Hematopoietic multipotent progenitor cell (in vitro differentiated cells): Measurements from ENCODE around the gene FBXO40. TPM values are rescaled to one million over a fixed set of nuclear protein-coding genes. Genes with fewer than 3 reads are reported as not detected.
A peak's percentile ranks its signal among the peaks of the same experiment; 100 is the strongest.
"Not testable (repeated sequence)": the region's sequence is repeated elsewhere in the genome, so short reads cannot be mapped to it uniquely, and the experiment has no call there.

Source experiments
- DNase-seq, 3 donors: peaks; one replicate each; pipeline ENCODE4 v3.0.0-alpha.2; 2011 to 2015; ENCODE audit warnings: low read depth in 2 of 3, low spot score in 2 of 3
- total RNA-seq: library from RNA; depleted of rRNA; stranded (reverse); fragments of >200 nt; gene quantifications from one replicate; pipeline ENCODE4 v1.2.3, GENCODE V29; 2012

FBXO40 gene, protein sequence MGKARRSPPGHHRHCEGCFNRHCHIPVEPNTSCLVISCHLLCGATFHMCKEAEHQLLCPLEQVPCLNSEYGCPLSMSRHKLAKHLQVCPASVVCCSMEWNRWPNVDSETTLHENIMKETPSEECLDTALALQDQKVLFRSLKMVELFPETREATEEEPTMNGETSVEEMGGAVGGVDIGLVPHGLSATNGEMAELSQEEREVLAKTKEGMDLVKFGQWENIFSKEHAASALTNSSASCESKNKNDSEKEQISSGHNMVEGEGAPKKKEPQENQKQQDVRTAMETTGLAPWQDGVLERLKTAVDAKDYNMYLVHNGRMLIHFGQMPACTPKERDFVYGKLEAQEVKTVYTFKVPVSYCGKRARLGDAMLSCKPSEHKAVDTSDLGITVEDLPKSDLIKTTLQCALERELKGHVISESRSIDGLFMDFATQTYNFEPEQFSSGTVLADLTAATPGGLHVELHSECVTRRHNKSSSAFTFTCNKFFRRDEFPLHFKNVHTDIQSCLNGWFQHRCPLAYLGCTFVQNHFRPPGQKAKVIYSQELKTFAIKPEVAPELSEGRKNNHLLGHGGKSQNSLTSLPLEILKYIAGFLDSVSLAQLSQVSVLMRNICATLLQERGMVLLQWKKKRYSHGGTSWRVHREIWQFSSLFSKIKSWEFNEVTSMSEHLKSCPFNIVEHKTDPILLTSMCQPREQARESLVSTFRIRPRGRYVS
- total RNA-seq, result not detected

DNA sequence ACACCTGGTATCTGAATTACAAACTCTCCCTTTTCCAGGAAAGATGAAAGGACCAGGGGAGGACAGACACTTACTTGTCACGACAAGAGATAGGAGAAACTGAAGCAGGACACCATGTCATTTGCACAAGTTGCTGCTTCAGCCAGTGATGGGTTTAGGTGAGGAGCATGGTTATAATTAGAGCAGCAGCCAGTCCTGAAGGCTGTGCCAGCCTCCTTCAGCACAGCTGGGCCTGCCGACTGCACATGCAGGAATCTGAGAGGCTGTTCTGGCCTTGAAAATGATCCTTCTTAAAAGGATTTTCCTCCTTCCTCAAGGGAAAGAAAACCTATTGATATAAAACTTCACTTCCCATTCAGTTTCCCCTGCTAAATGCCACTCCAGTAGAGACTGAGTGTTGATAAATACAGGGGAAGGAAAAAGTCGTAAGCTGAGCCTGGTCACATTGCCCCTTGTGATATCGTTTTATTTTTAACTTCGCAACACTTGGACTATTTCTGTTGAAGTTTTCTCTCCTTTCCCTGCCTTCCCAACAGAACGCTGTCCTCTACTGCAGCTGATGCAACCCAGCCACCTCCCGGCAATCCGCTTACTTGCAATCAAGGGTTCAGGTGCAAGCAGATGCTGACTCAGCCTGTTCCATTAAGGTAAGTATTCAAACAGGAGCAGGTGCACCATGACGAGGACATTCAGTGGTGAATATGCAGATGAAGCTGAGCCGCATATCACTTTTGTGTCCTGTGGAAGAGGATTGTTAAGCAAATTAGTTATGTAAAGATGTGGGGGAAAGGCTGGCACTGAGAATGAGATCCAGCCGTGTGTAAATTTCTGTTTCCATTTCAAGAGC lies at the start of gene FBXO40:
FBXO40 (plus strand) TSS at position 524 of the 847 bp plus-strand sequence. CDS start 27,197 bp downstream, outside the sequence.
- DNase-seq, result no peak

DNA sequence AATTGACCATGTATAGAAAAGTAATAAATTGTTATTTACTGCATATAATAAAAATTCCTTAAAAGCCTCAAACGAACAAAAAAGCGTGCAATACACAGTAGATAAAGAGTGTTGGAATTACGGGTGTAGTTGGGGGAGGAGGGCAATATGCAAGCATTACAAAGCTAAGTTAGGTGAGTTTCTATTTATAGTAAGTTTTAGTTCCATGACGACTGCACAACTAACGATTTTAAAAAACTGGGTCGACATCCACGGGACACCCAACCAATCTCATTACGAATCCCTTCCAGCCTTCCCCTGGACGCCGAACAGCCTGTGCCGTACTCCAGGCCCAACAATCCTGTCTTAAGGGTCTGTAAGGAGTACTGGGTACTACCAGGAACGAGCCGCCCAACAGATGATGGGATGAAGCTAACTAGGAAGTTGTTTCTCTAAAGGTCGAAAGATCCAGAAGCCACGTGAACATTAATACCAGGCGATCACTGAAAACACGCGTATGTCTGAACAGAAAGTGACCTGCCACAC lies 48.1 kb upstream of the FBXO40 start:
- DNase-seq, result peak in 2 of 3 donors; percentile 1 to 3

DNA sequence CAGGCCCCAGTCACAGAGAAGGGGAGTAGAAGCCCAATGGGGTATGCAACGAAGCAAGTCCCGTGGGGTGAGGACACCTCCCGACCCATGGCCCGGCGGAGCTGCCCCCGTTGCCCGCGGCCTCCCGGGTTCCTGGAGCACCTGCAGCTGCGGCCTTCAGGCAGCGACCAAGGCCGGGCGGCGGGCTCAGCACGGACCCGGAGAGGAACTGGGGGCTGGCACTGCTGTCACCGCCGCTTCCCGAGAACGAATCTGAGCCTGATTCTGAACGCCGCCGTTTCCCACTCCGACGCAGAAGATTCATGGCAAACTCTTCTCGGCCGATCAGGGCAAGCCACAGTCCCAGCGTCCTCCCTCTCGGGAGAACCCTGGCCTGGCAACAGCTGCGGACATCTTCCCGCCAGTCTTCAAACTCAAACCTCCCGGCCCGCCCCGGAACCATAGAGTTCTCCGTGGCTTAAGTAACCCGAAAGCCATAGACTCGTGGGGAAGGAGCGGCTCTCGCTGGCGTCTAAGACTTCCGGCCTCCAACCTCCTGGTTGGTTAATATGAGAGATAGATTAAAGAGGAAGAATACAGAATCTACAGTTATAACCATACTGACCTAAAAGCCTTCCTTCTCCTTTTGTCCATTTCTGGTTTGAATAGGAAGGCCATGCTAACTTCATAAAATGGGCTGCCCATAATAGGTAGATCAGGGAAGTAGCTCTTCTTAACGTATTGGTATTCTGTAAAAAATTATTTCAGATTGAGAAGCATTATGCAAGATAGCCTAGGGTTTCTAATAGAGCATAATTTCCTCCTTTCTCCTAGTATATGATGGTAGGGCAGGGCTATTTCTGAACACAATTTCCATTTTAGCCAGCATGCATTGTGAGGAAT lies 47.4 kb upstream of the FBXO40 start, which contains the start of gene POLQ:
POLQ (minus strand) TSS at position 415 of the 882 bp plus-strand sequence; CDS start at position 304, 111 bp downstream.
- DNase-seq, result peak; percentile 58 to 98 (median 91)

DNA sequence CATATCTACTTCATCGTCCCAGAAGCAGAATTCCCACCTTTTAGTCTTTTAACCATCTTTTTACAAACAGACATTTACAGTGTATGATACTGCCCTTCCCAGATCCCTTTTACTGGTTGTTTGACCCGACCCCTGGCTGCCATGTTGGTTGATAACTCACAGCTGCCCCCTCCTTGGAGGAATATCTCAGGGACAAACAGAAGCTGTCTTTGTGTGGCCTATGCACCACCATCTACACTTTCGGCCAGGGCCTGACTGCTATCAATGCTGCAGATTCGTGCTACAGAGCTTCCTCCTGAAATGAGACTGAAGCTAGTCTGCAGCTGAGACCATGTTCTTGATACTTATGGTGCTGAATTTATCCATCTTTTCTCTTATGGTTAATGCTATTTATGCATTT lies 40.8 kb upstream of the FBXO40 start:
- DNase-seq, result no peak

DNA sequence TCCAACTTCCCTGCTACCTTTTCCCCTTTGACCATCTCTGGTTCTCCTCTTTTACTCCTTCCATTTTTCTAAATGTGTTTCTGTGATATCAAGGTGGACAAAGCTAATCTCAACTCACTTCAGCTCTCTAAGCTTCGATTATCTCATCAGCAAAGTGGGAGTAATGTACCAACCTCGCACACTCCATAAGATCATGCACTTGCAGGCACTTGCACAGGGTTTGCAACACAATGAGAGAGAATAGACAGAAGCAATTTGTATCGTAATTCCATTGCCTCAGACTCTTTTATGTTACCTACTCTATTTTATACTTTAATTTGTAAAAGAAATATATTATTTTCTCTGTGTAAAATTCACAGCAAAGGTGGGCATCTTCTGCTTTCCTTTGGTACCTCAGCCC lies 40.4 kb upstream of the FBXO40 start:
- DNase-seq, result no peak

DNA sequence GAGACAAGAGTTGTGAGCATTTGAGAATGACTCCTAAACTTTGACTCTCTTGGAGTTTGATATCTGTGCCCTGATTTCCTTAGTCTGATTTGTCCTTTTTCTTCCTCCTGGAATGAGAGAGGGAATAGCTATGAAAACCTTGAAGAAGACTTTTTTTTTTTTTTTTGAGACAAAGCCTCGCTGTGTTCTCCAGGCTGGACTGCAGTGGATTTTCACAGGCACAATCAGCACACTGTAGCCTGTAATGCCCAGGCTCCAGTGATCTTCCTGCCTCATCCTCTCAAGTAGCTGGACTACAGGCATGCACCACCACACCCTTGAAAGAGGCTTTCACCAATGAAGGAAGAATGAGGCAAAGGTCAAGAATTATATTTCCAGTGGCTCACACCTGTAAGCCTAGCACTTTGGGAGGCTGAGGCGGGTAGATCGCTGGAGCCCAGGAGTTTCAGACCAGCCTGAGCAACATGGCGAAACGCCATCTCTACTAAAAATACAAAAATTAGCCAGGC lies 35.7 kb upstream of the FBXO40 start:
- DNase-seq, result no peak

DNA sequence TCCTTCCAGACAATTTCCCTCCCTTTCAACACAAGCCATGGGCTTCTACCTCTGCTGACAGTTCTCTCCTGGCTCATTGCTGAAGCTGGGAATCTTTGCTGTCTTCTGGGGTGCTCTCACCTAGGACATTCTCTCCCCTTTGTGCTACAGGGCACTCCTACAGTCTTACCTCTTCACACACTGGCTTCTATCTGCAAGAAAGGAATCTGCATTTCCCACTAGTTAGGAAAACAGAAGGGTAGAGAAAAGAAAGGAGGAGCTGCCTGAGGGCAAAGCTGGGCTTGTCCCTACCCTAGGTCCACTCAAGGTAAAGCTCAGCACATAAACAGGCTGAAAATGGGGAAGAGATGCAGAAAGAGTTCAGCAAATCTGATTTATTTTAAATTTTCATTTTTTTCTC lies 31.0 kb upstream of the FBXO40 start:
- no peak for DNase-seq

DNA sequence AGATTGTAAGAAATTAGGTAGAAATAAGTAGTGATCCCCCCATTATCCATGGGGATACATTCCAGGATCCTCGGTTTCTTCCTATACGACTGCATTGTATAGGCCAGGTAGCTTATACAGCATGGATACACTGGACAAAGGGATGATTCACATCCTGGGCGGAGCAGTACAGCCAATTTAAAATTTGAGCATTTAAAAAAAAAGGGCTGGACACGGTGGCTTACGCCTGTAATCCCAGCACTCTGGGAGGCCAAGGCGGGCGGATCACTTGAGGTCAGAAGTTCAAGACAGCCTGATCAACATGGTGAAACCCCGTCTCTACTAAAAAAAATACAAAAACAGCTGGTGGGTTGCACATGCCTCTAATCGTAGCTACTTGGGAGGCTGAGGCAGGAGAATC lies 26.4 kb upstream of the FBXO40 start:
- DNase-seq, result no peak

DNA sequence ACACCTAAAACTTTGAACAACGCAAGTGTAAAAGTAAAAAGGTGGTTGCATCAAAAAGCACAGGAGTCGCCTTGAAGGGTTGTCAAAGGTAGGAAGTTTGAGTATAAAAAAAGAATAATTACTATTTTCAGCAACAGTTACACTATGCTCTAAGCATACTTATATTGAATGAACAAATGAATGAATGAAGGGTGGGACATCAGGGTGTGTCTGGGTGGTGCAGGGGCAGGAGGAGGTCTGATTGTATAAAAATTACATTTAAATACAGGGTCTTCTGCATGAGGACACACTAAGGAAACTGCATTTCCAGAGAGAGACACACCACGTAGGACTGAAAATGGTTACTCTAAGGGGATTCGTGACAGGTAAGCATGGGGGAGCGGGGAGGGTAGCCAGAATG lies 25.5 kb upstream of the FBXO40 start, which contains the start of gene ARGFX:
ARGFX (plus strand) TSS at position 301 of the 400 bp plus-strand sequence. CDS start 2,765 bp downstream, outside the sequence.
- no peak for DNase-seq

DNA sequence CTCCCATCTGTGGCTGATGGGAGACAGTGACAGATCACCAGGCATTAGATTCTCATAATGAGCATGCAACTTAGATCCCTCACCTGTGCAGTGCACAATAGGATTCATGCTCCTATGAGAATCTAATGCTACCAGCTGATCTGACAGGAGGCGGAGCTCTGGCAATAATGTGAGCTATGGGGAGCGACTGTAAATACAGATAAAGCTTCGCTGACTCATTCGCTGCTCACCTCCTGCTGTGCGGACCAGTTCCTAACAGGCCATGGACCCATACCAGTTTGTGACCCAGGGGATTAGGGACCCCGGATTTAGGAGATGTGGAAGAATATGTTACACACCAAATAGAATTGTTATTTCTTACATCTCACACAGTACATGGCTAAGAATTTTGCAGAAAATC lies 18.7 kb upstream of the FBXO40 start:
- DNase-seq, result no peak

DNA sequence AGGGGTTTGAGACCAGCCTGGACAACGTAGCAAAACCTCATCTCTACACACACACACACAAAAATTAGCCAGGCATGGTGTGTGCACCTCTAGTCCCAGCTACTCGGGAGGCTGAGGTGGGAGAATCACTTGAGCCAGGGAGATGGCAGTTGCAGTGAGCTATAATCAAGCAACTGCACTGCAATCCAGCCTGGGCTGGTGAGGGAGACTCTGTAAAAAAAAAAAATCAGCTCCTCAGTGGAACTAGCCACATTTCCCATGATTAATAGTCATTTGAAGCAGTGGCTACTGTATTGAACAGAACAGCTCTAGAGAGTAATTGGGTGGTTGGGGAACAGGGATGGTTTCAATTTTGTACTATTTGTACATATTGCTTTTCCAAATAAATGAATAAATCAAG lies 11.5 kb upstream of the FBXO40 start:
- DNase-seq, result no peak

DNA sequence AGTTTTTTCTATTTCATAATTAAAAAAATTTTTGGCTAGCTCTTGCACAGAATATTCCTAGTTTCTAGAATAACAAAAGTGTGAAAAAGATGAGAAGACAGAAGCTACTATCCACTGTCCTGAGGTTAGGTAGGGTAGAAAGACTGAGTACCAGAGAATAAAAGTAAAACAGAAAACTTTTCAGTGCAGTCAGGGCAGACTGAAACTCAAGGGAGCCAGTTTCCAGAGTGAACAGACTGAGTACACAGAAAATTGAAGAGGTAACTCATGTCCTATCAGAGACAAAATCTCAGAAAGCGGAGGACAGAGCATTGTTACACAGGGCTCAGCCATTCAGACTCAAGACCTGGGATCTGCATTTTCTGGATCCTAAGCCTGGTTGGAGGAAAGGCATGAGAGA lies 8.8 kb upstream of the FBXO40 start:
- DNase-seq, result no peak

DNA sequence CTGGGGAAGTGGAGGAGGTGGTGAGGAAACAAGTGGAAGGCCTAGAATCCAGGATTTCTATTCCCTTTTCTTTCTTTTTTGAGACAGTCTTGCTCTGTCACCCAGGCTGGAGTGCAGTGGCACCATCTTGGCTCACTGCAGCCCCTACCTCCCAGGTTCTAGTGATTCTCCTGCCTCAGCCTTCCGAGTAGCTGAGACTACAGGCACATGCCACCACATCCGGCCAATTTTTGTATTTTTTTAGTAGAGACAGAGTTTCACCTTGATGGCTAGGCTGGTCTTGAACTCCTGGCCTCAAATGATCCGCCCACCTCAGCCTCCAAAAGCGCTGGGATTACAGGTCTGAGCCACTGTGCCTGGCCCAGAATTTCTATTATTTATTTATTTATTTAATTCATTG lies 627 bp downstream of the FBXO40 start:
- not testable (repeated sequence) for DNase-seq

DNA sequence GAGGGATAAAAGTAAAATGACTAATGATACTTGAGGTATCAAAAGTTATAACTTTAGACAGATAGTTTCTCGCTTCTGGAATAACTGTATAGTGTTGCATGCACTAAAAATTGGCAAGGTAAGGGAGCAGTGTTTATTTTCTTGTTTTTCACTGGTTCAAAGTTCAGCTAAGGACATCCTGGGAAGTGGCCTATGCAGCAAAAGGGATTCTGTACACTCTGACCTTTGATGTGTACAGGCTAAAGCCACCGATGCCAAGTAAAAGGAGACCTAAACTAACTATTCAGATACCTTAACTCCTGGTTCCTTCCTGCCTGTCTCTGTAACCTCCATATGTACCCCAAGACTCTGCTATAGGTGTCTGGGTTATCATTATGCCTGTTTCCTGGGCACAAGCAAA lies 1.7 kb downstream of the FBXO40 start:
- DNase-seq, result no peak

DNA sequence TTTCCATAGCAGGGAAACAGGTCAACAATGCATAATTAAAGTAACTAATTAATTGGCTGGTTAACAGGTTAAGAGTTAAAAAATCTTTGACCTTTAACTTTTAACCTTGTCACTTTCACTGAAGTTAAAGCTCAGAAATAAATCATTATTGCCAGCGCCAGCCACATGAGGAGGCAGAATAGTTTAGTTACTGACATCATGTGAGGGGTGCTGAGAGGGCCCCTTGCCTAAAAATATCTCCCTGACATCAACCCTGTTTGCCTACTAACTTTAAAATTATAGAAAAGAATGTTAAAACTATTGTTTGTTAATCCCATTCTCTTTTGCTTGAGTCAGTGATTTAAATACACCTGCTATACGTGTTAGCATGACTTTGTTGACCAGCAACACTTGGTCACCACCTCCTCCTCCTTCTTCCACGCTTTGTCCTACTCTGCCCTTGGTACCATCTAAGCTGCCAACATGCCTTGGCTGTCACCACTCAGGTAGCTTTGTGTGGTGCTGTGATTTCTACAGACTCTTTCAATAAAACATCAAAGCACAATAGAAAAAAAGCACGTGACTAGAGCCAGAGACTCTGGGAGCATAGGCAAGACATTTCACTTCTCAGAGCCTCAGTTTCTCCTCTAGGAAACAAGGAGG lies 2.7 kb downstream of the FBXO40 start:
- no peak for DNase-seq

DNA sequence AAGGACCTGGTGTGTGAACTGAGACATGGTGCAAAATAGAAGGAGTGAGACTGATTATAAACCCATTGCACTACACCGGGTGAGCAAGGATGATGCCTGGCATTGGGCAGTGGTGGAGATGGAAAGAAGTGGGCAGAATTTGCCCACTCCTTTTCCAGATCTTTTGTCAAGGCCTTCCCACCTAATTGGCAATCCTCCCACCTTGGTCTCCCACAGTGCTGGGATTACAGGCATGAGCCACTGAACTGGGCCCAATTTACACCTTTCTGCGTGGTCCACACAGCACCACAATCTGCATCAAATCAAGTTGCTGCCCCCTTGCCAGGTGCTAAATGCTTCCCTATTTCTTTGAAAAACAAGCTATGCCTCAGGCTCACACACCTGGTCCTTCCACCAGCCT lies 5.4 kb downstream of the FBXO40 start:
- DNase-seq, result no peak

DNA sequence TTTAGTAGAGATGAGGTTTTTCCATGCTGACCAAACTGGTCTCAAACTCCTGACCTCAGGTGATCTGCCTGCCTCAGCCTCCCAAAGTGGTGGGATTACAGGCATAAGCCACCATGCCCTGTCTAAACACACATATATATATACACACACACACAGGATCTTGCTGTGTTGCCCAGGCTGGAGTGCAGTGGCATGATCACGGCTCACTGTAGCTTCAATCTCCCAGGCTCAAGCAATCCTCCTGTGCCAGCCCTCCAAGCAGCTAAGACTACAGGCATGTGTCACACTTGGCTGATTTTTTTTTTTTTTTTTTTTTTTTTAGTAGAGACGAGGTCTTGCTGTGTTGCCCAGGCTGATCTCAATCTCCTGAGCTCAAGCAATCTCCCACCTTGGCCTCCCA lies 6.7 kb downstream of the FBXO40 start:
- DNase-seq, result not testable (repeated sequence)

DNA sequence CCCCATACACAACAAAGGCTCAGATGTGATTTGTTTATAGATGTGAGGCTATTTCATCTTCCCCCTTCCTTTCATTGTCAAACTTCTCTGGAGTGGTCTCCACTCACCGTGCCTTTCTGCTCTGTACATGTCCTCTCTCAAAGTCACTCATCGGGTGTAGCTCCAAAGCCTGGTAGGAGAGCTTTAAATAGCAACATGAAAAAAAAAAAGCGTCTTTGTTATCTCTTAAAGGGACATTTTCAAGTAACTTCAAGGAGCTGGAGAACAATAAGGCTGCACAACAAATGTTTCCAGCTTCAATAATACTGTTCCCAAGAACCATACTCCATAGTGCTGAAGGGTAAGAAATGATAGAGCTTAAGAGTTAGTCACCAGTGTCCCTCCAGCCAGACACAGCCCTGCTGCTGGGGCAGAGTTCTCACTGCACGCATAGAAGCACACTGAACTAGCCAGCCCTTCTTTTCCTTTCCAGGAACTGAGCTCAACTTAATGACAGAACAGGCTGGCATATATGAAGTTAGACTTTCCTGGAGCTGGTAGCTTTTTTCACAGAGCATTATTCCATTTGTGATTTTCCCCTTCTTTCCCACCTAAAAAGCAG lies 8.1 kb downstream of the FBXO40 start:
- no peak for DNase-seq

DNA sequence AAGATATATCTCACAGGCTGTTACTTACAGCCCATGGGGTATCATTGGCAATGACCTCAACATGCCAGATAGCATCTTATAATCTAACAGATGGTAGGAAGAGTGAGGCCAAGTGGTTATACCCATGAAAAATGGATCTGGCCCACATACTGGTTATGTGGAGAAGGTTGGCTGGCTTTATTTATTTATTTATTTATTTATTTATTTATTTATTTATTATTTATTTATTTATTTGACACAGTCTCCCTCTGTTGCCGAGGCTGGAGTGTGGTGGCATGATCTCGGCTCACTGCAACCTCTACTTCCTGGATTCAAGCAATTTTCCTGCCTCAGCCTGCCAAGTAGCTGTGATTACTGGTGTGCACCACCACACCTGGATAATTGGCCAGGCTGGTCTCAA lies 11.6 kb downstream of the FBXO40 start:
- DNase-seq, result no peak
